NCI-H748 (cell line): ENCODE data around the gene DIS3L2.

Experiments
- DNase-seq: peaks from one replicate; lab custom pipeline; 2025; ENCODE audit not compliant: unreplicated experiment; lab: John Stamatoyannopoulos, UW

Gene DIS3L2

DNA sequence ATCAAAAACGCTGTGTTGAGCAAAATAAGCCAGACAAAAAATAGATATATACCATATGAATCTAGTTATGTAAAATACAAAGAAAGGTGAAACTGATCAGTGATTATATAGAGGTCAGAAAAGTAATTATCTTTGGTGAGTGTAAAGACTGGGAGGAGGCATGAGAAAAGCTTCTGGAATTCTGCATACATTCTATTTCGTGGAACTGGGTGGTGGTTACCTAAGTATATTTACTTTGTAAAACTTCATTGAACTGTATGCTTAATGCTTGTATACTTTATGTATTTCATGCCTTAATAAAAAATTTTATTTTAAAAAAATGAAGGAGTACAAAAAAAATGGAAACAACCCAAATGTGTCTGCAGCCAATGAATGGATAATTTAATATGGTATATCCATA is 263.9 kb downstream of the DIS3L2 start:
- no peak for DNase-seq

DNA sequence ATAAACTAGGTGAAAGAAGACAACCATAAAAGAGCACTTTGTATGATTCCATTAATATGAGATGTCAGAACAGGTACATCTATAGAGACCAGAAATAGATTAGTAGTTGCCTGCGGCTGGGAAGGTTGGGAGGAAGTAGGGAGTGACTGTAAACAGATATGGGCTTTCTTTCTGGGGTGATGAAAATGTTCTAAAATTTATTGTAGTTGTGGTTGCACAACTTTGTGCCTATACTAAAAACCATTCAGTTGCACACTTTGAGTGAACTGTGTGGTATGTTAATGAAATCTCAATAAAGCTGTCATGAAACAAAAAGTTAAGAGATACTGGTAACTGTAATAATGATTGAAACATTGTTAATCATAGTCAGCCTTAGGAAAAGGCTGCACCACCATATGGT is 264.4 kb downstream of the DIS3L2 start:
- no peak for DNase-seq

DNA sequence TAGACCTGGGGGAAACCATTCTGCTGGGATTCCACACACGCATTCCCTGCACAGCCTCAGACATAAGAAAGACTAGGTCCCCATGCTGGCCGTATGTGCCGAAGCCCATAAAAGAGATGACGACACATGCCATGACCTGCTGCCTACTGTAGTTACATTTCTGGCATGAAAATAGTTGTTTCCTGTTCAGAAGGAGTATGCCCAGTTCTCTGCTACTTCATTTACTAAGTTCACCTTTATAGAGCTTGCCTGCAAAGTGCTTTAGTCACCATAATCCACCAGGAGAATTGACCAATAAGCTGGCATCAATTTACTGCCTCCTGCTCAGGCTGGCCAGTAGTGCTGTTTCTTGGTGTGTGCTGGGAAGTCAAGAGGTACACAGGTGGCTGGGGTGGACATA is 266.8 kb downstream of the DIS3L2 start:
- DNase-seq, result no peak

DNA sequence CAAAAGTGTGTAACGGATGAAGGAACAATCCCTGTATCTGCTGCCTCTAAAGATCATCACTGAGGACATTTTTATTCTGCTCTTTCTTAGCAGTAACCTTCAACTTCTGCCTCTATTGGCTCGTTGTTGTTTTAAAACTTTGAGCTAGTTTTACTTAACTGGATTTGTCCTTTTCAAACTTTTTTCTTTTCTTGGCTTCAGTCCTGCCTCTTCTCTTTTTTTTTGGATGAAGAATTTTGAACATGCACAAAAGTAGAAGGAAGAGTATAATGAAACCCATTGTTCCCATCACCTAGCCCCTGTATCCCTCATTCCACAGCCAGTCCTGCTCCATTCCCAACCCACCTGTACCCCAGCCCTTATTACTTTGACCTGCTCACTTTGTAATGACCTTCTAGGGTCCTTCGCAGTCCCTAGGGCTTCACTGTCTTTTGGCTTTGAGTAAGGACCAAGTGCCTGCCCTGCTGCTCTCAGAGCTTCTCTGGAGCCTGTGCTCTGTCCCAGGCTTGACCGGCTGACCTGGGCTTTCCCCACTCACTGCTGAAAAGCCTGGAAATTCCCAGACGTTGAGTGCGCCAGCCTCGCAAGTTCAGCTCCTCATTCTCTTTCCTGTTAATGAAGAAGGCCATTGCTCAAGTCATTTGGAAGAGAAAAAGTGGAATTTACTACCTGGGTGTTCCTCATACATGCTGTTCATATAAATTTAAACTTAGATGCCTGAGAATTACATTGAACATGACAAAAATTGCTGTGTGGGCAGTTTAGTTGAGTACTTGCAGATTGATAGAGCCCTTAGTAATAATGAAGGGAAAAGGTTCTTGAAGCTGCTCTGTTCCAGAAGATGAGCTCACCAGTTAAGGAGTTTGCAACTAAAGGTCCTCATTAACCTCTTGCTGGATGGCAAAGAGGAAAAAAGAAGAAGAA is 267.7 kb downstream of the DIS3L2 start:
- no peak for DNase-seq

DNA sequence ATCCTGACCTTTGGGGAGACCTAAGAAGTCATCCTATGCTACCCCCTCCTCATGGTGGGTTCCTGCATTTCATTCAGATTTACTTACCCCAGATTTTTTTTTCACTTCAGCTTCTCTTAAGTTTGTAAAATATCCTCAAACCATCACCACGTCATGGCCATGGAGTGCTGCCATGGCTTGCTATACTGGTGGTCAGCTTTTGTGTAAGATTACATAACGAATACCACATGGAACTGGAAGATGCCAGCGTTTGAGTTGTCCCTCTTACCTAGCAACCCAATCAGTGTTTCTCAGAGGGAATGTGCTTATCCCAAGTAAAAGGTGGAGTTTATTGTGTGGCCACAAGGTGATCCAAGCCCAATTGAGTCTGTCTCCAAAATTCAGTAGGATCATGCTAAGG is 268.4 kb downstream of the DIS3L2 start:
- no peak for DNase-seq

DNA sequence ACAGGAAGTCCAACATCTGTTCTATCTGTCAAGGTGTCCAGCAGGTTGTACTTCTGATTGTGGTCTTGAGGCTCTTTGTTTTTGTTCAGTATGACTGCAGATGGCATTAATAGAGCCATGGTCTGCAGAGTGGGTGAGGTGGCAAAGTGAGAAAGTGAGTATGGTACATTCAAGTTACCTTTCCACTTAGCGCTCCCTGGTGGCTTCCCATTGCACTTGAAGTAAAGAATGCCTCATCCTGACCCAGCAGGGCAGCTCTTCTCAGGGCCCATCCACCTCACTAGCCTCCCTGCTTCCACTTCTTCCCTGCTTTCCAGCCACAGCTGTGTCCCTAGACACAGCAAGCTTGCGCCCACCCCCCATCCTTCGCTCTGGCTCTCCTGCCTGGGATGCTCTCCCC is 269.0 kb downstream of the DIS3L2 start:
- no peak for DNase-seq

DNA sequence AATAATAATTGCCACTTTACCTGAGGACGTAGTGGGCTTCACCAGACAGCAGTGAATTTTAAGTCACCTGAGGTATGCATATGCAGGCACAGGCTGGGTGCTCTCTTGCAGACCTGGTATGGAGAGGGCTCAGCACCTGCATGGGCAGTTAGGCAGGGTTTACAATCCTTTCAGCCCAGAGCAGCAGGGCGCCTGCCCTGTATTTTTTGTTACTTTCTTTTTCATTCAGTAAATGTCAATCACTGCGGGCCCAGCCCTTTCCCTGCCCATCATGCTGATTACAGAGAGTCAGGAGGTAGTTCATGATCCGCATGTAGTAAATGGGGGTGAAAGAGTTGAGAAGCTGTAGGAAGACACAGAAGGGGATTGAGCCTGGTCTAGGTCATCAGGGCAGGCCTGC is 270.0 kb downstream of the DIS3L2 start:
- DNase-seq, result no peak

DNA sequence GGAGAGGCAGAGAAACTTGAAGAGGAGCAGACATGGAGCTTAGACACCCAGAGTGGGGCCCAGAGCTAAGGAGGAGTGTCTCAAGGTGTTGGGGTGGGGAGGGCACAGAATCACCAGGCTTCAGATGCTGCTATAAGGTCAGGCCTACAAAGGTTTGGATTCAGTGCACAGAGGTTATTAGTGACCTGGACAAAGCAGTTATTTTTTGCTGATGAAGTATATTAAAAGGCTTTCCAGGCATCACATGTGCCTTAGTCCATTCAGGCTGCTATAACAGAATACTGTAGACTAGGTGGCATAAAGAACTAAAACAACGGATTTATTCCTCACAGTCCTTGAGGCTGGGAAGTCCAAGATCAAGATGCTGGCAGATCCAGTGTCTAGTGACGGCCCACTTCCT is 271.4 kb downstream of the DIS3L2 start:
- DNase-seq, result no peak

DNA sequence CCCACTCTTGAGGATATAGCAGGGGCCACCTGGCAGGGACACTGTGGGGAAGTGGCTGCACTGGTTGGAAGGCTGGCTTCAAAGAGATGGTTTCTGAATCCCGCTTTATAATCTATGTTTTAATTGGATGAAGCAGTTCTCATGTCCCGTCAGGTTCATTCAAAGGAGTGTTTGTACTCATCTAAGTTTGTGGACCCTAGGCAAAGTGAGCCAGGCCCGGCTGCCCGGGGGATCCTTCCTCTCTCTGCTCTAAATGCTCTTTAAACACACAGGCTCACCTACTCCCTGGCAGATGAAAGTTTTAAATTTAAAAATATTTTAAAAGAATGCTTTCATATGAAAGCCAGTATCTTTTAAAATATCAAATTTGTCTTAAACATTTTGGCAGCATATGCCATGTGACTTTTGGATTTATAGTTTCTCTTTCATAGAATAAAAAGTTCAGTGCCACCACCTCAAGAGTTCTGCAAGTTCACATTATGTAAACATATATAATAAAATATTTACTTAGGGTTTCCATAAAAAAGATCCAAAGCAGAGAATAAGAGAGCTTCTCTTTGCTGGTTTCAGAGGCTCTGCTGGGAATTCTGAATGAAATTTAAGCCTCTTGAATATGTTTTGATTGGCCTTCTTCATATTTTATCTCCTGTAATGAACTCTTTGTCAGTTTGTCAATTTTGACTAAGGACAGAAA is 273.6 kb downstream of the DIS3L2 start:
- DNase-seq, result no peak

DNA sequence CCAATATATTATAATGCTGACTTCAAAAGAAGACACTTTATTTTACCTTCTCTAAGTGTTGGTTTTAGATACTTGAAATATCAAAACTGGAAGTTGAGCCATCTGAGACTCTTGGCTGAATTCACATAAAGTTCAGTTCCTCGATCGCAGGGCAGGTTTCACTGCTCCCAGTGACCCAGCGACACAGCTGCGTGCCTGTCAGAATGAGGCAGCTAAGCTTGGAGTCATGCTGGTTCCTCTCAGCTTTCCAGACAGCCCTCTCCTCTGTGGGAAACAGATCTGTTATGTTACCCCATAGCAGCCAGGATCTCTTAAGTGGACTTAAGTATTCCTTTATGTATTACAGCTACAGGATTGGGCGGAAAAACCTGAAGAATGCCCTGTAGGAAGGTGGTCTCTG is 274.2 kb downstream of the DIS3L2 start:
- DNase-seq, result no peak

DNA sequence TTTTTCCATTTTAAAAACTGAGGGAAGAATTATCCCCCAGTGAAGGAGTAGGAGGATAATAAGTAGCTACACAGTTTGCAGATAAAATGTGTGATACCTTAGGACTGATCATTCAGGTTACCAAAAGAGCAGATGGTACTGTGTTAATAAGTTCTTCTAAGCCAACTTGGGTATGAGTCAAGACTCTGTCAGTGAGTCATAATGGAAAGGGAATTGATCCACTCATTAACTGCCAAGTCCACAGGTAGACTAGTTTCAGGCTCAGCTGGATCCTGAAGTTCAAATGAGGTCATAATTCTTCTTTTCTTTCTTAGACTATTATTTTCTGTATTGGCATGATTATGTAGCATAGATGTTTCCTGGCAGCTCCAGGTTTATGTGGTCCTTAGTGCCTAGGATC is 274.7 kb downstream of the DIS3L2 start:
- DNase-seq, result no peak

DNA sequence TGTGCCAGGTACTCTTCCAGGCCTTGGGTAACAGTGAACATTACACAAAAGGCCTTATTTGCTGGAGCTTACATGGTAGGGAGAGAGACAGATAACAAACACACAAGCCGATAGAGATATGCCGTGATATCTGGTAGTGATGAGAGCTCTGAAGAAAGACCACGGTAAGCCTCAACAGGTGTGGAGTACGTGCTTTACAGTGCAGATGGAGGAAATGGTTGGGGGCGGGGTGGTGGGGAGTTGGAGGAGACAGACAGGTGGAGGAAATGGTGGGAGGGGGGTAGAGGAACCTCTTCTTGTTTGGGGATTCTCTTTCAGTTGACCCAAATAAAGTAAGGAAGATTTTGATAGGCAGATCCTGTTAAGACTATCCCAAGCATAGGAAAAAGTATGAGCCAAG is 276.0 kb downstream of the DIS3L2 start:
- no peak for DNase-seq

DNA sequence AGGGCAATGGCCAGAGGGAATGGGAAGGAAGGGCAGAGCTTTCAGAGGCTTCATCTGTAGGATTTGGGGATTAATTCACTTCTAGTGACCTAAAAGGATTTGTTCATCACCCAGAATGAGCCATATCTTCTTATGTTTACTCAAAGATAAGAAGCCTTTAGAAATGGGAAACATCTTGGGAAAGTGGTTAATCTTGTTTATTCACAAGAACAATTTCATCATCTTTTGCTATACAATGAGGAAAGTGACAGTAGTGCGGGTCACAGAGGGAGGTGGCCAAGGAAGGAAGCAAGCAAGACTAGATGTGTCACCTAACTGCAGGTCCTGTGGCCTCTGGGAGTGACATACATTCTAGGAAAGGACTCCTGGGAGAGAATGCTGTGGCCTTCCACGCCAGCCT is 276.6 kb downstream of the DIS3L2 start:
- DNase-seq, result no peak

DNA sequence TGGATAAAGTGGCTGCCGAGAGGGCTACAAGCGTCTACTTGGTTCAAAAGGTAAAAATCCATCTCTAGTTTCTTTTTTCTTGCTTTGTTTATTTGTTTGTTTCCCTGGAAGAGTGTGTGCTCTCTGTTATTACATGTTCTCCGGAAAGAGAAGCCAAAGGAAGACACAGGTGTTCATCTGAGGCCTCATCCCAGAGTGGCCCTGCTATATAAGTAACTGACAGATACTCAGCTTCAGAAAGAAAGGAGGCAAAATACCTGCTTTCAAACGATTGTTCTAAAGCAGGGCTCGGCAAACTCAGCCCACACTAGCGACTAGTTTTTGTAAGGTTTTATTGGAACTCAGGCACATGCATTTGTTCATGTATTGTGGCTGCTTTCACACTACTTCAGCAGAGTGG is 277.1 kb downstream of the DIS3L2 start:
- no peak for DNase-seq

DNA sequence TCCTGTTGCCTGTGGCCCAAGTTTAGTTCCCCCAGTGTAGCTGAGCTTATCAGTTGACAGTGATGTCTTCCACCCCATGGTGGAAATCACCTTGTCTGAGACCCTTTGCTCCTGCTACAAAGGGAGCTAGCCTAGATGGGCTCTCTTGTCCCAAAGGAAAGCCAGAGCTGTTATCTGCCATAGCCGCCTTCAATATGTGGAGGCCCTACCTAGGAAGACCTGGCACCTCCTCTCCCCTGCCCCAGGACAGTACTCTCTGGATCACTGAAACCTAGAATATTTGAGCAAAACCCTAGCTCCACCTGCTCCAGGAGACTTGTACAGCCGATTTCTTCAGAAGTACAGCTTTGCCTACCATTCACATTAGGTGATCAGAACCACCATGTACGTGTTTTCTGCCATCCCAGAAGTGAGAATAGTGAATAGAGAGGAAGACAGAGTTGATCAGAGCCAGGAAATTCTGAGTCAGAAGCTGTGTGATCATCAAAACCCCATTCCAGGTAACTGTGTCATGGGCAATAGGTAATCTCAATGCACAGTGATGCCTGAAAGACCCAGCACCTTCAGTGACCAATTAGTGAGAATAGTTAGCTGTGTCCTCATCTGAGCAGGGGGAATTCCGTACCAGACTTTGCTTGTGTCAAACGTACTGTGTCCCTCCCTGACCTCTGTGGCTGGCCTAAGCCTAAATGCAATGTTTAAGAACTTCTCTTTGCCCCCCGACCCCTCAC is 278.6 kb downstream of the DIS3L2 start:
- DNase-seq, result no peak

DNA sequence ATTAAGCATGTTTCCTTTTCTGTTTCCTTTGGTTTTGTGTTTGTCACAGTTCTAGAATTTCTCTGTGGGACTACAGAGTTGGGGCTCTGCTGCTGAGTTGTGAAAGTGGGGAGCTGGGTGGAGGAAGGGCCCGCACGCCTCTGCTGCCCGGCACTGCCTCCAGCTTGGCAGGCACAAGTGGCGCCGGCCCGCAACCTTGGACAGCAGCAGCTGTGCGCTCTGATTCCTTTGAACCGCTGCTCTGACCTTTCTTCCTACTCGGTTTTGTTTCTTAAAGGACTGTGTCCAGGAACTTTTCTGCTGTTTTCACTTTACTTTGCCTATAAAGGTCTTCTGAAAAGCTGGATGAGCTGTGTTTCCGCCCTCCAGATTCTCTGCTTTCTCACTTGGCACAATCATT is 279.4 kb downstream of the DIS3L2 start:
- no peak for DNase-seq

DNA sequence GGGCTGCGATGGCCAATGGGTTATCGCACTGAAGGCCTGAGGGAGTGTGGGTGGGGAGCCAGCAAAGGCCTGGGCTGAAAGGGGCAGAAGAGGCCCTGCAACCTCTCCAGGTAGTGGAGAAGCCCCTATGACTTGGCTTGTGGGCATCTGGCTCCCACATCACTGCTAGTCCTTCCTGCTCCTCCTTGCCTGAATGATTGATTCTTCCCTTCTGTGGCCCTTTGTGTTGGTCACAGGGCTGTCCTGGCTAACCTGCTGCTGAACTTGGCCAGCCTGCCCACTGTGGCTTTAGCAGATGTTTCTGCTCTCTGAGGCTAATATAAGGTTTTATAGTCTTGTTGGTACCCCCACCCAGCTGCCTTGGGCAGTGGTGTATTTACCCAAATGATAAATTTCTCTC is 280.8 kb downstream of the DIS3L2 start:
- no peak for DNase-seq

DNA sequence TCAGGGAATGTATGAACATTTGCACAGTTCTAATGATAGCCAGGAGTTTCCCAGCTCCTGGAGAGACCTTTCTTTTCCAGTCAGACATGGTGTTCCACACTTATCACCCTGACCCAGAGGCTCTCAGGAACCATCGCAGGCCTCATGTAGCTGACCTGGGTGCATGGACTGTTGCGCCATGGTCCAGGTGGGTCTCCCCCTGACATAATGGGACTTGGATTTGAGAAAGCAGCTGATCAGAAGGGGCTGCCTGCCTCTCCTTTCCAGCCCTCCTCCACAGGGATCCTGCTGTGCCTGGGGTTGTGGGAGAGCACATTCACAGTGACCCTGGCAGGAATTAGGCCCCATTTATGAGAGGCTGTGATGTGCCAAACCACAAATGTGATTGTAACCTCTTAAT is 283.6 kb downstream of the DIS3L2 start:
- no peak for DNase-seq

DNA sequence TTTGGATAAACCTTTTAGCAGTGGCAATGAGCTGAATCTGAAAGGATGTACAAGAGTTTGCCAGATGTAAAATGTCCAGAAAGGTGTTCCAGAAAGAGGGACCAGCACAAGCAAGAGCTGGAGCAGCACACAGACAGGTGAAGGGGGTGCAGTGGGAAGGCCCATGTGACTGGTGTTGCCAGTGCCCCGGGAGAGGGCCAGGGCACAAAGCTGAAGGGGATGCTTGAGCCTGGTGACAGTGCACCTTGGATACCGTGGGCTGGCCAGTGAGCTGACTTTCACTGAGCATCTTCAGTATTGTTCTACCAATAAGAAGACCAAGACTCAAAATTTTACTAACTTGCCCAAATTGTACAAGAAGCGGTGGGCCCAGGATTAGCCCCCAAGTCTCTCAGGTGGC is 284.7 kb downstream of the DIS3L2 start:
- no peak for DNase-seq

DNA sequence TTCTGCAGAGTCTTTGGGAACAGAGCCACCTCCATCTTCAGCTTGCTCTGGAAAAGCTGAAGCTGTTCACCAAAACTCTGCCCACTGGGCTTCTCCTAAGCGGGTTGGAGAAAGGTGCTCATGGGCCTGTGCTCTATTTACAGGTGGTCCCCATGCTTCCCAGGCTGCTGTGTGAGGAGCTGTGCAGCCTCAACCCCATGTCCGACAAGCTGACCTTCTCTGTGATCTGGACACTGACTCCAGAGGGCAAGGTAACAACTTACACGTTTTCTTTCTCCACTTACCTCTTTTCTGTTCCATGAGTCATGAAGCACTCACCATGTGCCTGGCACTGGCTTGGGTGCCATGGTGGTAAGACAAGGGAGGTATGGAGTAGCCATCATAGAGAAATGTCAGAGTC is 287.6 kb downstream of the DIS3L2 start:
- DNase-seq, result no peak

DNA sequence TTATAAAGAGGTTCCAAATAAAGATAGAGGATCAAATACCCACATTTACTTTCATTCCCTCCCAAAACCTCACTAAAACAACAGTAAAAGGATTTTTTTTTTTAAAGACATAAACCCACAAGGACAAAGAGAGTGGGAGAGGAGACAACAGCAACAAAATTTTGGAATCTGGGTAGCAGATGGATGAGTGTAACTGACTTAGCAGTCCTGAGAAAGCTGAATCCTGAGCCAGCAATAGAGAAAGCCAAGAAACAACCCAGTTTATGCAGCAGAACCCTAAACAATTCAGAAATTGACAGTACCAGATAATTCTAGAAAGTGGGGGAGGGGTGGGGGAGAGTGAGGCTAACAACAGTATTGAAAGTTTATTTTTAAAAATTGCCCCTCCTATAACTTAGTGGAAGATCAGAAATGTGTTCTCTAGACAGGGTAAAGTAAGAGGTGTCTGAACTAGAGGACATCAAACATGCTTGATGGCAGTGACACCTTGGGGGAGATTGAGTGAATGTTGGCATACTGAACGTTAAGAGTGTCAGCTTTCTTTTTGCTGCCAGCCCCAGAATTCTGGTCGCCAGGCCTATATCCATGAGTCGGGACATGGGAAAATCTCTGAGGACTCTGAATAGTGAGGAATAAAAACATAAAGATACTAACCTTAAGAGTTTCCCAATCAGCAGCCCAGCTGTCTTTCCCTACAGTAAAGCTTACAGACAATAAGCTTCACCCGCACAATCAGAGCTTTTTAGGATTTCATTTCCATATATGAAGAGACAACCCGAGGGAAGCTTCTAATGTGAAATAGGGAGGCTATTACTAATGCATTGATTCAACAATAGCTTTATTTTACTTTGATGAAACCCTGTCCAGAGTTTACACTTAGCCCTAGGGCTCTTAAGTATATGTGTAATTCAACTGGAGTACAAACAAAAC is 289.0 kb downstream of the DIS3L2 start:
- DNase-seq, result no peak
